HFF-Myc (cell line): ENCODE results near the gene KAZN.

Experiments used
- DNase-seq: peaks from one replicate; pipeline ENCODE4 v3.0.0-alpha.2; 2011; ENCODE audit warnings: low read depth; ENCODE audit errors: extremely low read depth
- H3K4me3 ChIP-seq: replicated peaks from 2 replicates; pipeline ENCODE4 v1.5.1; 2011; ENCODE audit warnings: low read depth, mild to moderate bottlenecking, control low read depth, low read length
- CTCF ChIP-seq: IDR thresholded peaks from 2 replicates; pipeline ENCODE4 v1.5.1; 2012; ENCODE audit warnings: mild to moderate bottlenecking, low read depth, low read length, control low read depth; ENCODE audit errors: missing control alignments

KAZN gene

GRCh38 chr1:14694589-14694988 is 96.1 kb downstream of the KAZN start:
- no peak overlapping the region for H3K4me3 ChIP-seq
- TF ChIP-seq CTCF: no peak
- DNase-seq: no peak

- no peak for DNase-seq
- no peak for TF ChIP-seq CTCF
- no peak overlapping the region for H3K4me3 ChIP-seq
Measured at GRCh38 chr1:14696761-14697160, 98.3 kb downstream of the KAZN start.

GRCh38 chr1:14697353-14697752 is 98.9 kb downstream of the KAZN start:
- TF ChIP-seq CTCF: no peak
- no peak overlapping the region for H3K4me3 ChIP-seq
- DNase-seq: no peak

- no peak overlapping the region for H3K4me3 ChIP-seq
- no peak for TF ChIP-seq CTCF
- DNase-seq: no peak
Measured at GRCh38 chr1:14698314-14698713, 99.8 kb downstream of the KAZN start.

GRCh38 chr1:14699620-14700019 is 101.1 kb downstream of the KAZN start:
- no peak for DNase-seq
- no peak for TF ChIP-seq CTCF
- H3K4me3 ChIP-seq: no peak overlapping the region

- DNase-seq: no peak
- TF ChIP-seq CTCF: no peak
- H3K4me3 ChIP-seq: no peak overlapping the region
Measured at GRCh38 chr1:14704846-14705245, 106.4 kb downstream of the KAZN start.

GRCh38 chr1:14705824-14706223 is 107.3 kb downstream of the KAZN start:
- no peak for TF ChIP-seq CTCF
- H3K4me3 ChIP-seq: no peak overlapping the region
- DNase-seq: no peak
